ENCODE data around the gene PAK1. TPM values are rescaled to one million over a fixed set of nuclear protein-coding genes. Genes with fewer than 3 reads are reported as not detected.

PAK1 gene
- total and polyA plus RNA-seq, 2 of the 4 experiments (the other 2 are of a cell fraction) = 34.3 to 60.6 TPM

- intact Hi-C loops (cut with micrococcal nuclease) = no loop called here
Measured at GRCh38 chr11:77310721-77311120, 163.2 kb downstream of the PAK1 start.

More at GRCh38 chr11:77310721-77311120, 163.2 kb downstream of the PAK1 start:
- H3K4me2 ChIP-seq (ENCODE audit: low read depth, low read length) = no peak overlapping the region
- H2BK120ac ChIP-seq (ENCODE audit: low read depth, low read length) = no peak overlapping the region
- no peak overlapping the region for H2BK5ac ChIP-seq (ENCODE audit: low read depth, low read length, poor library complexity, severe bottlenecking)
- POLR2A ChIA-PET (ENCODE audit: unreplicated experiment) = no interaction called here
- no peak overlapping the region for H3K23ac ChIP-seq (ENCODE audit: low read depth, low read length)
- H4K91ac ChIP-seq (ENCODE audit: insufficient read depth, low read depth, low read length) = no peak overlapping the region
- H3K36me3 ChIP-seq (ENCODE audit: control insufficient read depth, insufficient read depth, low read length) = no peaks in the 10 kb centered on the region
- no peak overlapping the region for H3K4ac ChIP-seq (ENCODE audit: low read depth, low read length)
- TF ChIP-seq, protein P1, sequence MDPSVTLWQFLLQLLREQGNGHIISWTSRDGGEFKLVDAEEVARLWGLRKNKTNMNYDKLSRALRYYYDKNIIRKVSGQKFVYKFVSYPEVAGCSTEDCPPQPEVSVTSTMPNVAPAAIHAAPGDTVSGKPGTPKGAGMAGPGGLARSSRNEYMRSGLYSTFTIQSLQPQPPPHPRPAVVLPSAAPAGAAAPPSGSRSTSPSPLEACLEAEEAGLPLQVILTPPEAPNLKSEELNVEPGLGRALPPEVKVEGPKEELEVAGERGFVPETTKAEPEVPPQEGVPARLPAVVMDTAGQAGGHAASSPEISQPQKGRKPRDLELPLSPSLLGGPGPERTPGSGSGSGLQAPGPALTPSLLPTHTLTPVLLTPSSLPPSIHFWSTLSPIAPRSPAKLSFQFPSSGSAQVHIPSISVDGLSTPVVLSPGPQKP (IDR thresholded peaks at IDR 0.05; ENCODE audit: borderline replicate concordance, low read depth, low read length) = no peak
- TF ChIP-seq CEBPB (IDR thresholded peaks at IDR 0.05; ENCODE audit: low read depth, low read length) (no peak), FOS (IDR thresholded peaks at IDR 0.05; ENCODE audit: low read depth, low read length) (no peak), CHD1 (IDR thresholded peaks at IDR 0.05; ENCODE audit: low read depth, low read length) (no peak), RAD21 (IDR thresholded peaks at IDR 0.05; ENCODE audit: low read length) (no peak), MAZ (IDR thresholded peaks at IDR 0.05; ENCODE audit: borderline replicate concordance, low read depth, low read length) (no peak), MAFK (IDR thresholded peaks at IDR 0.05; ENCODE audit: low read depth, low read length) (no peak)
- TF ChIP-seq, protein P2, sequence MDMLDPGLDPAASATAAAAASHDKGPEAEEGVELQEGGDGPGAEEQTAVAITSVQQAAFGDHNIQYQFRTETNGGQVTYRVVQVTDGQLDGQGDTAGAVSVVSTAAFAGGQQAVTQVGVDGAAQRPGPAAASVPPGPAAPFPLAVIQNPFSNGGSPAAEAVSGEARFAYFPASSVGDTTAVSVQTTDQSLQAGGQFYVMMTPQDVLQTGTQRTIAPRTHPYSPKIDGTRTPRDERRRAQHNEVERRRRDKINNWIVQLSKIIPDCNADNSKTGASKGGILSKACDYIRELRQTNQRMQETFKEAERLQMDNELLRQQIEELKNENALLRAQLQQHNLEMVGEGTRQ (IDR thresholded peaks at IDR 0.05; ENCODE audit: low read depth, low read length) = no peak
- no peaks in the 10 kb centered on the region for H3K9me1 ChIP-seq (ENCODE audit: insufficient read depth, low read length)
- H2BK15ac ChIP-seq (ENCODE audit: low read depth, low read length) = no peak overlapping the region
- no peak overlapping the region for H4K5ac ChIP-seq (ENCODE audit: low read depth, low read length)
- peak overlapping the region; percentile 40 for H2AFZ ChIP-seq (replicated peaks; ENCODE audit: low read length, poor library complexity)
- no peaks in the 10 kb centered on the region for H3K9me3 ChIP-seq (ENCODE audit: control insufficient read depth, insufficient read depth, low read length)
- no peak overlapping the region for H2BK20ac ChIP-seq (ENCODE audit: low read depth, low read length)
- peak overlapping the region; percentile 38; the same call in 1 of the 2 replicates for H2AK5ac ChIP-seq (ENCODE audit: low read depth, low read length)
- peaks cover 3% of the 10 kb centered on the region; the same call in 1 of the 2 replicates for H3K4me1 ChIP-seq (ENCODE audit: control insufficient read depth, insufficient read depth, low read length)
- no peak overlapping the region for H3K27ac ChIP-seq (ENCODE audit: insufficient read depth, low read length)
- DNase-seq (no peak), ATAC-seq (ENCODE audit: low read depth) (no peak)
- H2AK9ac ChIP-seq (replicated peaks; ENCODE audit: low read depth, low read length, poor library complexity) = no peak overlapping the region
- WGBS, 2 experiments (ENCODE audit: extremely low coverage in 2 of 2, insufficient read length in 1 of 2) = 57% methylated on average over 1 of the region's 5 CpGs; no CpG with 5 or more reads in 1 of the 2 experiments
- H3K79me1 ChIP-seq (ENCODE audit: low read depth in 1 of 2, low read length in 2 of 2) = no peaks in the 10 kb centered on the region
- dilution Hi-C loops (cut with HindIII; ENCODE audit: low sequenced_read_pairs, unreplicated experiment) (no loop called here), in situ Hi-C loops (cut with MboI; ENCODE audit: low sequenced_read_pairs) (no loop called here)
- no peak overlapping the region for H3K18ac ChIP-seq (ENCODE audit: low read depth, low read length)
- H3K4me3 ChIP-seq (ENCODE audit: insufficient read depth, low read depth, low read length) = no peak overlapping the region
- no peak overlapping the region for H3K9ac ChIP-seq (ENCODE audit: low read depth, low read length)
- no peaks in the 10 kb centered on the region for H4K20me1 ChIP-seq (ENCODE audit: insufficient read depth, low read length)
- no TSS peak for BruUV-seq (replicated peaks)
- CTCF ChIA-PET = no interaction called here
- no peak overlapping the region for H3K14ac ChIP-seq (replicated peaks; ENCODE audit: low read depth, low read length)
- no peaks in the 10 kb centered on the region for H3K27me3 ChIP-seq (ENCODE audit: control insufficient read depth, insufficient read depth, low read length)
- no peak overlapping the region for H3K56ac ChIP-seq (ENCODE audit: extremely low read depth, insufficient read depth, low read length)
- no peak overlapping the region for H4K8ac ChIP-seq (ENCODE audit: low read depth in 2 of 2, low read length in 2 of 2)

Measured in IMR-90 (cell line).